ENCODE data around the gene FERMT3. TPM values are rescaled to one million over a fixed set of nuclear protein-coding genes. Genes with fewer than 3 reads are reported as not detected.

The FERMT3 gene
- total and polyA plus RNA-seq, 2 of the 8 experiments (the other 6 are each of a cell fraction or from before 2014, with no cell fraction given) = 1.4 to 3.7 TPM

- WGBS, 2 experiments (ENCODE audit: extremely low coverage in 1 of 2, insufficient coverage in 1 of 2, insufficient read length in 1 of 2, insufficient replicate concordance in 2 of 2, low coverage in 1 of 2, low lambda C conversion rate in 2 of 2, missing lambda C conversion rate in 1 of 2) = 0% methylated on average over 43 of the region's 74 CpGs; no CpG with 5 or more reads in 1 of the 2 experiments
- TF ChIP-seq POLR2A (IDR thresholded peaks at IDR 0.05; ENCODE audit: control extremely low read depth in 1 of 2, low read depth in 2 of 2, low read length in 2 of 2) (peak in 1 of 2 experiments; percentile 47; a peak in 2 of 3 replicates), KDM4A (IDR thresholded peaks at IDR 0.05; ENCODE audit: low read depth, low read length, severe bottlenecking) (peak; percentile 47), EP300 (IDR thresholded peaks at IDR 0.05; ENCODE audit: borderline replicate concordance in 1 of 2, low read depth in 2 of 2, low read length in 2 of 2) (0 out of 3 replicates have a peak, but pooled peaks of 1 of the 2 experiments have one; percentile 9), YY1 (IDR thresholded peaks at IDR 0.05; ENCODE audit: low read depth, low read length) (0 out of 2 replicates have a peak, but pooled peaks have one; percentile 8), CEBPB (IDR thresholded peaks at IDR 0.05; ENCODE audit: low read depth, low read length) (no peak), SIN3A (conservative IDR thresholded peaks at IDR 0.05 in 1 of 2, IDR thresholded peaks at IDR 0.05 in 1 of 2; ENCODE audit: low read depth in 1 of 2, low read length in 2 of 2) (peak; percentile 11 to 89; a peak in 1 of 4 replicates), ASH2L (IDR thresholded peaks at IDR 0.05; ENCODE audit: low read length) (no peak), MAX (IDR thresholded peaks at IDR 0.05) (peak; percentile 88), RNF2 (IDR thresholded peaks at IDR 0.05; ENCODE audit: borderline replicate concordance, low read depth, low read length, missing control alignments, poor library complexity, severe bottlenecking) (no peak), RXRA (IDR thresholded peaks at IDR 0.05; ENCODE audit: insufficient read depth, low read depth, low read length) (no peak)
Measured at GRCh38 chr11:64185693-64186491, 20.6 kb upstream of the FERMT3 start, which contains the start of gene STIP1. TSS of gene STIP1 (plus strand) at chr11:64186171. CDS start at chr11:64186262, 91 bp downstream.

More at GRCh38 chr11:64185693-64186491, 20.6 kb upstream of the FERMT3 start, which contains the start of gene STIP1:
- peak within 1 kb of the TSS; percentile 87 for H3K27ac ChIP-seq (ENCODE audit: low read depth, low read length)
- peaks cover 9 to 24% of the 10 kb centered on the region in 2 experiments for H4K20me1 ChIP-seq (replicated peaks in 1 of 2; ENCODE audit: control insufficient read depth in 1 of 2, insufficient read depth in 2 of 2, low read length in 2 of 2)
- no peak within 1 kb of the TSS for H2BK15ac ChIP-seq (ENCODE audit: low read length)
- H3K4me2 ChIP-seq (ENCODE audit: insufficient read depth in 1 of 2, low read depth in 2 of 2, low read length in 2 of 2) = peak within 1 kb of the TSS; percentile 87 to 96
- peaks cover 0 to 9% (median 4%) of the 10 kb centered on the region in 4 experiments; a peak in 6 of 7 replicates for H3K4me1 ChIP-seq (replicated peaks in 1 of 4; ENCODE audit: control insufficient read depth in 3 of 4, insufficient read depth in 4 of 4, low read length in 3 of 4)
- CTCF ChIA-PET (ENCODE audit: partially characterized antibody) = interaction anchor here (0.5 to 2.3 kb wide), 12 partner anchors 18 to 186 kb away, joined by 3 to 8 read pairs (median 4); partner anchors contain the start of genes NUDT22 and TRPT1
- DNase-seq (ENCODE audit: low read depth in 1 of 2, low spot score in 2 of 2) = peak; percentile 99 to 100
- peak within 1 kb of the TSS; percentile 55 to 87 (median 77) for H3K4me3 ChIP-seq (ENCODE audit: extremely low read depth in 1 of 4, insufficient read depth in 2 of 4, low read depth in 3 of 4, low read length in 4 of 4)
- H3K27me3 ChIP-seq (replicated peaks in 1 of 4; ENCODE audit: control insufficient read depth in 3 of 4, extremely low read depth in 1 of 4, insufficient read depth in 3 of 4, low read length in 3 of 4) = no peaks in the 10 kb centered on the region
- peaks cover 2% of the 10 kb centered on the region; the same call in 1 of the 2 replicates for H3K79me1 ChIP-seq (ENCODE audit: low read depth, low read length)
- POLR2A ChIA-PET (ENCODE audit: partially characterized antibody) = interaction anchor here (0.6 to 12.4 kb wide), 33 partner anchors 10 to 1331 kb away, joined by 3 to 186 read pairs (median 5); partner anchors contain the start of genes FERMT3, FKBP2, MACROD1 and NUDT22
- H3K79me2 ChIP-seq (ENCODE audit: control insufficient read depth in 1 of 2, insufficient read depth in 2 of 2, low read length in 2 of 2) = peaks cover 12 to 23% of the 10 kb centered on the region in 2 experiments
- peak within 1 kb of the TSS; percentile 71 for H3K4ac ChIP-seq (replicated peaks; ENCODE audit: insufficient read length, low read depth, low read length)
- H2AFZ ChIP-seq (ENCODE audit: low read length) = no peak within 1 kb of the TSS
- H2BK5ac ChIP-seq (ENCODE audit: low read depth, low read length) = peak within 1 kb of the TSS; percentile 92
- H2AK5ac ChIP-seq (ENCODE audit: low read depth, low read length) = no peak within 1 kb of the TSS; the same call in 1 of the 2 replicates
- H2BK20ac ChIP-seq (ENCODE audit: low read length) = no peak within 1 kb of the TSS
- H4K91ac ChIP-seq (replicated peaks; ENCODE audit: insufficient read length, low read length) = peak within 1 kb of the TSS; percentile 83
- no peak within 1 kb of the TSS for H2BK120ac ChIP-seq (replicated peaks; ENCODE audit: low read depth, low read length)
- peak within 1 kb of the TSS; percentile 95 for H4K8ac ChIP-seq (ENCODE audit: extremely low read depth, insufficient read depth, low read length)
- H3K36me3 ChIP-seq (ENCODE audit: control insufficient read depth in 2 of 4, insufficient read depth in 4 of 4, low read length in 3 of 4) = peaks cover 0 to 10% (median 0%) of the 10 kb centered on the region in 4 experiments; a peak in 4 of 8 replicates
- H3K56ac ChIP-seq (replicated peaks; ENCODE audit: insufficient read length, low read depth, low read length) = peak within 1 kb of the TSS; percentile 63
- no peak within 1 kb of the TSS for H3K23ac ChIP-seq (ENCODE audit: insufficient read length)
- H4K5ac ChIP-seq (ENCODE audit: insufficient read length, low read depth, low read length) = peak within 1 kb of the TSS; percentile 84
- H3K14ac ChIP-seq (ENCODE audit: insufficient read length) = no peak within 1 kb of the TSS
- peak within 1 kb of the TSS; percentile 88 for H2BK12ac ChIP-seq (ENCODE audit: low read depth, low read length)
- H3K18ac ChIP-seq (ENCODE audit: extremely low read depth, low read length) = peak within 1 kb of the TSS; percentile 98
- H3K23me2 ChIP-seq (ENCODE audit: low read depth, low read length) = peaks cover 9% of the 10 kb centered on the region
- FAIRE-seq = peak; percentile 70
- no peaks in the 10 kb centered on the region for H3K9me3 ChIP-seq (ENCODE audit: insufficient read depth in 2 of 2, low read depth in 1 of 2, low read length in 1 of 2)
- H3K9ac ChIP-seq (replicated peaks in 1 of 4; ENCODE audit: extremely low read depth in 1 of 4, low read depth in 3 of 4, low read length in 3 of 4) = peak within 1 kb of the TSS; percentile 84 to 95 (median 89)

Data from H1 (cell line).